HEK293 (cell line): Measurements from ENCODE around the gene AGGF1.

Experiments
- CTCF ChIA-PET: fragments of 350-600 bp; formaldehyde crosslinking; extraction: SDS; loops from one replicate; lab custom pipeline; 2021; ENCODE audit warnings: antibody characterized with exemption; lab: Yijun Ruan, JAX
- POLR2A ChIA-PET: fragments of 300-600 bp; formaldehyde crosslinking; extraction: SDS; loops from one replicate; lab custom pipeline; 2020; ENCODE audit warnings: antibody characterized with exemption, inconsistent platforms; lab: Yijun Ruan, JAX
- H3K27ac ChIP-seq: fragments of 200-500 bp; sonication (Bioruptor generic); 2 replicates; pipeline ENCODE4 v1.5.1; 2014; ENCODE audit warnings: low read depth, low read length, control low read depth, inconsistent platforms; ENCODE audit errors: extremely low read depth
- H3K36me3 ChIP-seq, 2 experiments: fragments of 200-500 bp in 1 of 2; sonication (Bioruptor generic) in 1 of 2; 1 replicate in 1 of 2; 2 replicates in 1 of 2; pipeline ENCODE4 v1.5.1; 2014 to 2017; ENCODE audit warnings: inconsistent platforms in 2 of 2, low read length in 2 of 2; ENCODE audit not compliant: control insufficient read depth in 2 of 2, insufficient read depth in 1 of 2
- H3K4me1 ChIP-seq: fragments of 200-500 bp; sonication (Bioruptor generic); 2 replicates; pipeline ENCODE4 v1.5.1; 2014; ENCODE audit warnings: mild to moderate bottlenecking, low read length, inconsistent platforms; ENCODE audit not compliant: control insufficient read depth, insufficient read depth
- H3K4me3 ChIP-seq: 2 replicates; pipeline ENCODE4 v1.5.1; 2011; ENCODE audit warnings: low read depth, mild to moderate bottlenecking, control low read depth, low read length, moderate library complexity
- H3K9me3 ChIP-seq: fragments of 200-500 bp; sonication (Bioruptor generic); 2 replicates; pipeline ENCODE4 v1.5.1; 2014; ENCODE audit warnings: low read depth, low read length, inconsistent platforms; ENCODE audit not compliant: control insufficient read depth, insufficient read depth
- GLI4 ChIP-seq: fragments of 450-650 bp; formaldehyde crosslinking; IDR thresholded peaks from 2 replicates; pipeline ENCODE4 v1.5.1; 2016; ENCODE audit warnings: missing biosample characterization, missing genetic modification characterization
- KLF9 ChIP-seq: fragments of 450-650 bp; formaldehyde crosslinking; IDR thresholded peaks from 2 replicates; pipeline ENCODE4 v1.5.1; 2016; ENCODE audit warnings: missing biosample characterization, missing genetic modification characterization, low read depth
- SP7 ChIP-seq: fragments of 450-650 bp; formaldehyde crosslinking; IDR thresholded peaks from 2 replicates; pipeline ENCODE4 v1.5.1; 2016; ENCODE audit warnings: missing biosample characterization, missing genetic modification characterization
- TSHZ1 ChIP-seq: fragments of 450-650 bp; formaldehyde crosslinking; IDR thresholded peaks from 2 replicates; pipeline ENCODE4 v1.5.1; 2016; ENCODE audit warnings: missing biosample characterization, missing genetic modification characterization, borderline replicate concordance
- ZBTB20 ChIP-seq: fragments of 450-650 bp; formaldehyde crosslinking; IDR thresholded peaks from 2 replicates; pipeline ENCODE4 v1.5.1; 2016; ENCODE audit warnings: missing biosample characterization, missing genetic modification characterization
- ZEB2 ChIP-seq: fragments of 450-650 bp; formaldehyde crosslinking; IDR thresholded peaks from 2 replicates; pipeline ENCODE4 v1.5.1; 2016; ENCODE audit warnings: missing biosample characterization, missing genetic modification characterization
- ZFHX2 ChIP-seq: fragments of 450-650 bp; formaldehyde crosslinking; conservative IDR thresholded peaks from 2 replicates; pipeline ENCODE4 v1.5.1; 2016; ENCODE audit warnings: missing biosample characterization, missing genetic modification characterization
- ZFP3 ChIP-seq: fragments of 450-650 bp; formaldehyde crosslinking; IDR thresholded peaks from 2 replicates; pipeline ENCODE4 v1.5.1; 2016; ENCODE audit warnings: low read depth, missing biosample characterization, missing genetic modification characterization
- ZNF174 ChIP-seq: fragments of 450-650 bp; formaldehyde crosslinking; IDR thresholded peaks from 2 replicates; pipeline ENCODE4 v1.5.0; 2017; ENCODE audit warnings: missing biosample characterization, mild to moderate bottlenecking, missing genetic modification characterization
- ZNF19 ChIP-seq: fragments of 450-650 bp; formaldehyde crosslinking; IDR thresholded peaks from 2 replicates; pipeline ENCODE4; 2016; ENCODE audit warnings: missing biosample characterization, missing genetic modification characterization, low read depth
- ZNF211 ChIP-seq: fragments of 450-650 bp; formaldehyde crosslinking; IDR thresholded peaks from 2 replicates; pipeline ENCODE4 v1.5.1; 2016; ENCODE audit warnings: low read depth, missing biosample characterization, missing genetic modification characterization
- ZNF350 ChIP-seq: fragments of 450-650 bp; formaldehyde crosslinking; IDR thresholded peaks from 2 replicates; pipeline ENCODE4 v1.5.0; 2017; ENCODE audit warnings: missing biosample characterization, mild to moderate bottlenecking, missing genetic modification characterization
- ZNF366 ChIP-seq: fragments of 450-650 bp; formaldehyde crosslinking; conservative IDR thresholded peaks from 2 replicates; pipeline ENCODE4 v1.5.1; 2016; ENCODE audit warnings: missing biosample characterization, missing genetic modification characterization
- ZNF398 ChIP-seq: fragments of 450-650 bp; formaldehyde crosslinking; IDR thresholded peaks from 2 replicates; pipeline ENCODE4 v1.5.1; 2017; ENCODE audit warnings: missing biosample characterization, missing genetic modification characterization
- ZNF48 ChIP-seq: fragments of 450-650 bp; formaldehyde crosslinking; IDR thresholded peaks from 2 replicates; pipeline ENCODE4 v1.5.1; 2016; ENCODE audit warnings: missing biosample characterization, missing genetic modification characterization
- ZNF521 ChIP-seq: fragments of 450-650 bp; formaldehyde crosslinking; IDR thresholded peaks from 2 replicates; pipeline ENCODE4 v1.5.1; 2017; ENCODE audit warnings: missing biosample characterization, mild to moderate bottlenecking, missing genetic modification characterization
- ZNF530 ChIP-seq: fragments of 450-650 bp; formaldehyde crosslinking; IDR thresholded peaks from 2 replicates; pipeline ENCODE4 v1.5.1; 2016; ENCODE audit warnings: low read depth, missing biosample characterization, missing genetic modification characterization
- ZNF544 ChIP-seq: fragments of 450-650 bp; formaldehyde crosslinking; IDR thresholded peaks from 2 replicates; pipeline ENCODE4 v1.5.0; 2017; ENCODE audit warnings: missing biosample characterization, missing genetic modification characterization
- ZNF585B ChIP-seq: fragments of 450-650 bp; formaldehyde crosslinking; IDR thresholded peaks from 2 replicates; pipeline ENCODE4 v1.5.1; 2016; ENCODE audit warnings: missing biosample characterization, missing genetic modification characterization
- ZNF624 ChIP-seq: fragments of 450-650 bp; formaldehyde crosslinking; IDR thresholded peaks from 2 replicates; pipeline ENCODE4 v1.5.1; 2017; ENCODE audit warnings: missing biosample characterization, missing genetic modification characterization
- ZNF626 ChIP-seq: fragments of 450-650 bp; sonication (Bioruptor Pico); formaldehyde crosslinking; IDR thresholded peaks from 2 replicates; pipeline ENCODE4 v1.5.1; 2018; ENCODE audit warnings: missing biosample characterization, missing genetic modification characterization, inconsistent platforms
- ZNF776 ChIP-seq: fragments of 450-650 bp; formaldehyde crosslinking; IDR thresholded peaks from 2 replicates; pipeline ENCODE4 v1.5.0; 2017; ENCODE audit warnings: missing biosample characterization, missing genetic modification characterization, borderline replicate concordance
- ZSCAN16 ChIP-seq: fragments of 450-650 bp; formaldehyde crosslinking; IDR thresholded peaks from 2 replicates; pipeline ENCODE4 v1.5.1; 2016; ENCODE audit warnings: missing biosample characterization, missing genetic modification characterization

The AGGF1 gene

DNA sequence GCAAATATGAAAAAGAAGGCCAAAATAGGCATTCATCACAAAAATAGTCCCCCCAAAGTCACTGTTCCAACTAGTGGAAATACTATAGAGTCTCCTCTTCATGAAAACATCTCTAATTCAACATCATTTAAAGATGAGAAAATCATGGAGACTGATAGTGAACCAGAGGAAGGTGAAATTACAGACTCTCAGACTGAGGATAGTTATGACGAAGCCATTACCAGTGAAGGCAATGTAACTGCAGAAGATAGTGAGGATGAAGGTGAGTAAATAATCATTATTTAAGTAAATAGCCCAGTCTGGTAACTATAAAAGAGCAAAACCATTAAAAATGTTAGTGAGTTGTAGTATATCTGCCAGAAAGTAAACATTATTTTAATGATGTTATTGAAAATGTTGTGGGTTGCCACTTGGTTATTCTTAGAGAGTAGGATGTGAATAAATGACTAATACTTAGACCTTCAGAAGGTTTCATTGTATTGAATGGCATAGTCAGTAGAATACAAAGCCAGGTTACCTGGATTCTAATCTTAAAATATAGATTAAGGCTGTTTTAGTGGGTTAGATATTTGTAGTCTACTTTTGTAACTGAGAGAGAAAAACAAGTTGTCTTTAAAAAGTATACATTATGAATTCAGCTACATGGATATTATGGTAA lies 16.3 kb downstream of the AGGF1 start (continued):
- TF ChIP-seq TSHZ1 (no peak), ZNF544 (tag by site-specific recombination) (no peak), SP7 (tag by site-specific recombination) (no peak), ZEB2 (no peak), KLF9 (tag by site-specific recombination) (no peak), GLI4 (no peak), ZFP3 (tag by site-specific recombination) (no peak), ZNF624 (no peak), ZNF19 (tag by site-specific recombination) (no peak), ZNF776 (no peak)

GRCh38 chr5:77064040-77064439 lies 33.8 kb downstream of the AGGF1 start:
- H3K36me3 ChIP-seq, result peaks cover 47 to 73% of the 10 kb centered on the region in 2 experiments
- no peak for TF ChIP-seq ZNF398 (tag by site-specific recombination)
- TF ChIP-seq ZNF530 (tag by site-specific recombination), result no peak
- no peak for TF ChIP-seq ZNF350 (tag by site-specific recombination)
- no peak for TF ChIP-seq ZNF211 (tag by site-specific recombination)
- no peak for TF ChIP-seq ZSCAN16 (tag by site-specific recombination)
- TF ChIP-seq ZNF521 (tag by site-specific recombination), result no peak
- TF ChIP-seq ZNF366 (tag by site-specific recombination), result no peak
- no peak for TF ChIP-seq ZNF48 (tag by site-specific recombination)
- TF ChIP-seq ZNF585B (tag by site-specific recombination), result no peak
- no peak for TF ChIP-seq ZFHX2
- no peak for TF ChIP-seq ZBTB20 (tag by site-specific recombination)
- no peak for TF ChIP-seq ZNF174
- no peak for TF ChIP-seq ZNF626
- TF ChIP-seq ZNF544 (tag by site-specific recombination), result no peak
- H3K9me3 ChIP-seq, result no peaks in the 10 kb centered on the region
- no peak overlapping the region for H3K4me3 ChIP-seq
- H3K4me1 ChIP-seq, result no peaks in the 10 kb centered on the region
- ChIA-PET POLR2A (interaction anchor here (1.0 kb wide), 1 partner anchor 34 kb away, joined by 3 read pairs; the partner anchor contains the start of gene AGGF1), CTCF (interaction anchor here (2.0 kb wide), 1 partner anchor 13 kb away, joined by 12 read pairs; no protein-coding TSS in a partner anchor)
- no peak overlapping the region for H3K27ac ChIP-seq
